OCI-LY7 (cell line): ENCODE measurements around the gene TFG. TPM values are rescaled to one million over a fixed set of nuclear protein-coding genes. Genes with fewer than 3 reads are reported as not detected.
"Not testable (repeated sequence)": the region's sequence is repeated elsewhere in the genome, so short reads cannot be mapped to it uniquely, and the experiment has no call there.

Experiments used
- Bru-seq: library from RNA; stranded (reverse); fragments of 400-500 nt; gene quantifications from one replicate; lab custom pipeline; 2021; lab: Mats Ljungman, UMichigan
- BruChase-seq, 2 experiments: library from RNA; stranded (reverse); fragments of 400-500 nt; gene quantifications; one replicate each; lab custom pipeline; 2021; lab: Mats Ljungman, UMichigan
- BruUV-seq: library from RNA; stranded (reverse); fragments of 400-500 nt; replicated peaks from 2 replicates; lab custom pipeline; 2021; lab: Mats Ljungman, UMichigan
- CTCF ChIA-PET: fragments of 300-600 bp; sonication (Branson Sonifier 250); formaldehyde crosslinking; loops from one replicate; lab custom pipeline; 2022; ENCODE audit warnings: antibody characterized with exemption; ENCODE audit not compliant: unreplicated experiment; lab: Charles Lee
- POLR2A ChIA-PET: fragments of 300-600 bp; sonication (Branson Sonifier 250); formaldehyde crosslinking; loops from one replicate; lab custom pipeline; 2022; ENCODE audit warnings: antibody characterized with exemption; lab: Charles Lee
- DNase-seq: peaks from one replicate; pipeline ENCODE4 v3.0.0-alpha.2; 2015; ENCODE audit warnings: low spot score
- H2AFZ ChIP-seq: fragments of 200-600 bp; sonication (generic), shearing (Covaris generic); 2 replicates; pipeline ENCODE4 v1.6.1; 2014; ENCODE audit warnings: mild to moderate bottlenecking, antibody characterized with exemption, low read length, moderate library complexity
- H3K27ac ChIP-seq: fragments of 200-600 bp; sonication (generic); 2 replicates; pipeline ENCODE4 v1.5.1; 2014; ENCODE audit warnings: mixed run types, low read depth, mild to moderate bottlenecking, moderate library complexity, low read length, inconsistent platforms; ENCODE audit not compliant: poor library complexity, severe bottlenecking
- H3K36me3 ChIP-seq: fragments of 200-600 bp; sonication (generic); 2 replicates; pipeline ENCODE4 v1.6.1; 2014; ENCODE audit warnings: mild to moderate bottlenecking, antibody characterized with exemption, low read length, moderate library complexity, mixed read lengths; ENCODE audit not compliant: insufficient read depth
- H3K4me1 ChIP-seq: fragments of 200-600 bp; sonication (generic); 2 replicates; pipeline ENCODE4 v1.5.1; 2014; ENCODE audit warnings: mild to moderate bottlenecking, low read length; ENCODE audit not compliant: insufficient read depth, poor library complexity, severe bottlenecking
- H3K4me2 ChIP-seq: fragments of 200-600 bp; sonication (generic); 2 replicates; pipeline ENCODE4 v1.6.1; 2014; ENCODE audit warnings: mild to moderate bottlenecking, low read length
- H3K4me3 ChIP-seq: fragments of 200-600 bp; sonication (generic); 2 replicates; pipeline ENCODE4 v1.5.1; 2014; ENCODE audit warnings: mild to moderate bottlenecking, low read depth, low read length; ENCODE audit not compliant: poor library complexity, severe bottlenecking
- H3K79me2 ChIP-seq: fragments of 200-600 bp; sonication (generic); 2 replicates; pipeline ENCODE4 v1.6.1; 2016; ENCODE audit warnings: low read depth, mild to moderate bottlenecking, low read length, moderate library complexity, mixed read lengths; ENCODE audit not compliant: insufficient read depth
- H3K9me2 ChIP-seq: fragments of 200-600 bp; sonication (generic); 2 replicates; pipeline ENCODE4 v1.6.1; 2016; ENCODE audit warnings: mild to moderate bottlenecking, low read length, mixed read lengths; ENCODE audit not compliant: insufficient read depth
- H3K9me3 ChIP-seq: fragments of 200-600 bp; sonication (generic); 2 replicates; pipeline ENCODE4 v1.6.1; 2014; ENCODE audit warnings: mild to moderate bottlenecking, mixed run types, low read length, mixed read lengths
- H4K20me1 ChIP-seq: fragments of 200-600 bp; sonication (generic); 2 replicates; pipeline ENCODE4 v1.6.1; 2014; ENCODE audit warnings: mild to moderate bottlenecking, antibody characterized with exemption, low read length, moderate library complexity, mixed read lengths; ENCODE audit not compliant: insufficient read depth
- CTCF ChIP-seq: fragments of 200-600 bp; sonication (generic); conservative IDR thresholded peaks from 2 replicates; pipeline ENCODE4 v1.5.1; 2014; ENCODE audit warnings: mild to moderate bottlenecking, antibody characterized with exemption, low read length, moderate library complexity, mixed read lengths
- EZH2phosphoT487 ChIP-seq: fragments of 200-600 bp; sonication (generic); IDR thresholded peaks from 2 replicates; pipeline ENCODE4 v1.6.1; 2018; ENCODE audit warnings: low read depth, borderline replicate concordance, mild to moderate bottlenecking, mixed run types, antibody characterized with exemption, low read length, moderate library complexity, mixed read lengths
- intact Hi-C: fragments of 100-400 bp; cut with micrococcal nuclease; formaldehyde crosslinking; loops from one replicate; pipeline ENCODE4 v1.10.0; 2022; ENCODE audit not compliant: unreplicated experiment
- long read RNA-seq: library from polyadenylated mRNA; stranded (forward); transcript quantifications from one replicate; pipeline ENCODE4 v2.0.0, GENCODE V29; 2022
- total RNA-seq, 2 experiments: library from RNA; depleted of rRNA in 1 of 2; stranded (reverse); fragments of >200 nt in 1 of 2; shearing (Covaris generic) in 1 of 2; gene quantifications; 2 replicates each; pipeline ENCODE4 v1.2.3, GENCODE V29; 2014 to 2022

TFG gene
- total RNA-seq (2014; rRNA removed; shearing (Covaris generic)): 28.1 and 29.4 TPM in 2 replicates
- total RNA-seq (2022): 55.7 and 61.1 TPM in 2 replicates
- percentile 91 among the genes with signal in this experiment for Bru-seq, nascent RNA
- BruChase-seq, experiment 1, labeled RNA remaining after a 6-hour chase: percentile 78 among the genes with signal in this experiment
- percentile 81 among the genes with signal in this experiment for BruChase-seq, experiment 2, labeled RNA remaining after a 2-hour chase
- long read RNA-seq, transcript TFG-202 (8 exons, 1,716 nt): minor isoform, 6 of 158 reads
- long read RNA-seq, transcript TFG-208 (8 exons, 1,696 nt): minor isoform, 25 of 158 reads
- long read RNA-seq, transcript TFG-201 (8 exons, 1,978 nt): major isoform, 90 of 158 reads
- long read RNA-seq, transcript TFG-204 (8 exons, 1,783 nt): minor isoform, 29 of 158 reads
- long read RNA-seq, partial matches to known transcripts: 2 of 158 reads
- long read RNA-seq, other reads (novel, unspliced or antisense): 6 of 158 reads

- peaks cover 14% of the 10 kb centered on the region for H3K4me1 ChIP-seq
- H3K9me3 ChIP-seq: no peaks in the 10 kb centered on the region; the same call in 1 of the 2 replicates
- H3K27ac ChIP-seq: peak within 1 kb of the TSS; percentile 60
- no TSS peak for BruUV-seq
- ChIA-PET POLR2A (interaction anchor here (0.7 to 1.3 kb wide), 5 partner anchors 10 to 856 kb away, joined by 3 to 5 read pairs (median 3); no protein-coding TSS in a partner anchor), CTCF (no interaction called here)
- peaks cover 43% of the 10 kb centered on the region for H3K79me2 ChIP-seq
- H4K20me1 ChIP-seq: peaks cover 13% of the 10 kb centered on the region; the same call in 1 of the 2 replicates
- peak; percentile 98 for DNase-seq
- H3K9me2 ChIP-seq: no peaks in the 10 kb centered on the region
- peak within 1 kb of the TSS; percentile 92 for H3K4me2 ChIP-seq
- no peak for TF ChIP-seq EZH2phosphoT487
- no peak for TF ChIP-seq CTCF
- intact Hi-C loops: loop anchor here (10.0 kb wide), 1 partner anchor 374 kb away; the partner anchor contains the start of gene NIT2
- peak within 1 kb of the TSS; percentile 91 for H3K4me3 ChIP-seq
- peak within 1 kb of the TSS; percentile 99 for H2AFZ ChIP-seq
- H3K36me3 ChIP-seq: peaks cover 26% of the 10 kb centered on the region
Measured at GRCh38 chr3:100708989-100709841, at the start of gene TFG. Gene TFG (plus strand): TSS chr3:100709494. CDS start chr3:100713686, 4,192 bp downstream.

GRCh38 chr3:100661294-100661693 lies 48.0 kb upstream of the TFG start:
- intact Hi-C loops, H3K27ac ChIP-seq, CTCF ChIA-PET, H3K4me1 ChIP-seq, H3K9me3 ChIP-seq, H4K20me1 ChIP-seq, H3K9me2 ChIP-seq, H3K36me3 ChIP-seq, BruUV-seq, H3K79me2 ChIP-seq, H2AFZ ChIP-seq, DNase-seq, H3K4me2 ChIP-seq, H3K4me3 ChIP-seq: not testable (repeated sequence)
- POLR2A ChIA-PET: interaction anchor here (1.4 kb wide), 1 partner anchor 13 kb away, joined by 4 read pairs; no protein-coding TSS in a partner anchor
